GM10248 (cell line): ENCODE results near the gene TTC9.

Experiments used
- CTCF ChIA-PET: fragments of 300-600 bp; sonication (Branson Sonifier 250); formaldehyde crosslinking; extraction: SDS; loops from one replicate; lab custom pipeline; 2021; ENCODE audit warnings: antibody characterized with exemption; lab: Yijun Ruan, JAX
- POLR2A ChIA-PET: fragments of 350-650 bp; sonication (Branson Sonifier 250); formaldehyde crosslinking; extraction: SDS; loops from one replicate; lab custom pipeline; 2020; ENCODE audit warnings: antibody characterized with exemption; lab: Yijun Ruan, JAX
- DNase-seq: peaks from one replicate; pipeline ENCODE4 v3.0.0; 2012; ENCODE audit errors: extremely low spot score
- CTCF ChIP-seq: IDR thresholded peaks from 2 replicates; pipeline ENCODE4 v1.5.1; 2012; ENCODE audit warnings: mild to moderate bottlenecking, low read depth; ENCODE audit errors: extremely low read depth, missing control alignments, control extremely low read depth

The TTC9 gene

DNA sequence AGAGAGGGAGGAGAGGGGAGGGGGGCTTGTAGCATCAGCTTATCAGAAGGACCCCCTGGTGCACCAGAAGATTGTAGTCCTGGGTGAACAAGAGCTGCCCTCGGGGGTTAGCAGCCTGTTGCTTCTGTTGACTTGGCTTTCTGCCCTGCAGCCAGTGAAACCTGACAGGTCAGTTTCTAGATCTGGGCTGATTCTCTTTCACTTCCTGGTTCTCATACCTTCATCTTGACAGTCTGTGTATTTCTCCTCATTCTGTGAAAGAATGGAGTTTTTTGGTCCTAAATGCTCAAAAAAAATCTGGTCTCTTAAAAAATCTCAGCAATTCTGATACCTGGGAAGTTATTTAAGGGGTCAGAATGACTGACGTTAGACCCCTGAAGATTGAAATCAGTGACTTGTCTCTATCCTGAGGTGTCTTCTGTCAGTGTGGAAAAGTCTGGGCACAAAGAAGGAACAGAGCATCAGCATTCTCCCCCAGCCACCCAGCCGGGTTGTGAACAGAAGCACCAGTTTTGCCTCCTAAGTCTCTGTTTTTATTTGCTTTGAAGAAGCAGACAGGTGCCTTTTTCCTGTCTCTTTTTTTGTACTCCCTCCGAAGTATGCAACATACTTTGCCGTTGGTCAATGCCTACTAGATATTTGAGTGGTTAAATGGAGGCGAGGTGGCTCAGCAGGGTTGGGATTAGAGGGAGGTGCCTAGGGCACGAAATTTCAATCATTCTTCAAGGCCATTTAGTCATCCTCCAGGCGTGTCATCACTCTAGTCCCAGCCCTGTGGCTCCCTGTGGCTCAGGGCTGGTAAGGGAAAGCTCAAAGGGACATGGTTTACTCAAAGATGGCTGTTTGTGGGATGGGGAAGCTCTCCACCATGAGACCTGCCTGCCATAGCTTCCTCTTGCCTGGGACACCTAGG lies 24.0 kb downstream of the TTC9 start:
- CTCF ChIA-PET = interaction anchor here (0.7 to 2.2 kb wide), 7 partner anchors 7 to 151 kb away, joined by 3 to 10 read pairs (median 4); no protein-coding TSS in a partner anchor
- POLR2A ChIA-PET = no interaction called here
- no peak for TF ChIP-seq CTCF
- peak; percentile 71 for DNase-seq

DNA sequence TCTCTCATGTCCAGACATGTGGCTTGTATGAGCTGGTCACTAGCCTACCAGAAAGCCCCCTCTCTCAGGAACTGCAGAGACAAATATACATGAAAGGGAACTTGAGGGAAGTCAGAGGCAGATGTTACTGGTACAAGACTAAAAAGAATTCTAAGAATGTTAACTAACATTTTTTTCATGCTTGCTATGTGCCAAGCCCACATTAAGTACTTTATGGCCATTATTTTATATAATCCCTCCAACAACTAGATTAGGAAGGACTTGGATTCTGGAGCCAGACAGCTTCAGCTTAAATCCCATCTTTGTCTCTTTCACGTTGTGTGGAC lies 24.6 kb downstream of the TTC9 start:
- ChIA-PET CTCF (interaction anchor here (0.7 to 2.2 kb wide), 4 partner anchors 8 to 47 kb away, joined by 4 to 10 read pairs (median 4); no protein-coding TSS in a partner anchor), POLR2A (no interaction called here)
- DNase-seq = no peak
- no peak for TF ChIP-seq CTCF

GRCh38 chr14:70670992-70671651 lies 29.4 kb downstream of the TTC9 start:
- ChIA-PET CTCF (interaction anchor here (0.9 to 1.2 kb wide), 2 partner anchors 25 to 42 kb away, joined by 3 read pairs; no protein-coding TSS in a partner anchor), POLR2A (no interaction called here)
- TF ChIP-seq CTCF = no peak
- DNase-seq = no peak

DNA sequence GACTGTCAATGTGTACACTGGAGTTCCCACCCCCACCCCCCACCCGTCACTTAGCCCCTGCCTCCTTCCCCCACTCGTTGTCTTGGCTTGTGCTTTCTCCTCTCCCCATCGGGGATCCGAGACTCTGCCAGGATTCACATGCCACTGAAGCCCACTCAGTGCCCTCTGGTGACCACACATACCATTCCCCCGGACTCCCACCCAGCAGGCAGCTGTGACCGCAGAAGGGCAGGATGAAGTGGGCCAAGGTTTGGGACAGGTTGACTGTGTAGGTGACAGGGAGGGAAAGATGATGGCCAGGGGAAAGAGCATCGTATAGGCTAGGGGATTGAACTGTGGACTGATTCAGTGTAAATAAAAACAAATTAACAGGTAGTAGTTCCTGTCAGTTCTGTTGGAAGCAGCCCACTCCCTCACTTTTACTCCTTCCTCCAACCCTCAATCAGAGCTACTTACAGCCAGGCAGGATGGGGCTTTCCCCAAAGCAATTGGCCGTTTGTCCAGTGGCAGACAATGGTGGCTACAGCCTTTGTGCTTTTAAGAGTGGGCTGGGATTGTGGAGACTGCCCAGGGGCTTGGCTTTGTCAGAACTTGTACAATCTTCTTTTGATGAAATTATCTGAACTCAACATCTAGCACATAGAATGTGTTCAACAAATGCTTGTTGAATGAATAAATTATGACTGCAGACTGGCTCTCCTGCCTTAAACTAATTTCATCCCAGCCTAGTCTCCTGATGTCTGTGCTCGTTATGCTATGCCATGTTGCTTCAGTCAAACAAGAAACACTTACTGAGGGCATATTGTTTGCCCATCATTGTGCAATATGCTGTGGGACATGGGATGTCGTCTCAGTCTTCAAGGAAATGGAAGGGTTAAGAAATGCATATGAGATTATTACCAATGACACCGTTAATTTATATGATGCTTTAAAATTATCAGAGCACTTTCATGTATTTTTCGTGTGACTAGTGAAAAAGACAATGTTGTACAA lies 30.2 kb downstream of the TTC9 start:
- ChIA-PET POLR2A (no interaction called here), CTCF (interaction anchor here (1.2 to 1.3 kb wide), 3 partner anchors 24 to 41 kb away, joined by 3 to 5 read pairs (median 3); no protein-coding TSS in a partner anchor)
- TF ChIP-seq CTCF = no peak
- DNase-seq = no peak

DNA sequence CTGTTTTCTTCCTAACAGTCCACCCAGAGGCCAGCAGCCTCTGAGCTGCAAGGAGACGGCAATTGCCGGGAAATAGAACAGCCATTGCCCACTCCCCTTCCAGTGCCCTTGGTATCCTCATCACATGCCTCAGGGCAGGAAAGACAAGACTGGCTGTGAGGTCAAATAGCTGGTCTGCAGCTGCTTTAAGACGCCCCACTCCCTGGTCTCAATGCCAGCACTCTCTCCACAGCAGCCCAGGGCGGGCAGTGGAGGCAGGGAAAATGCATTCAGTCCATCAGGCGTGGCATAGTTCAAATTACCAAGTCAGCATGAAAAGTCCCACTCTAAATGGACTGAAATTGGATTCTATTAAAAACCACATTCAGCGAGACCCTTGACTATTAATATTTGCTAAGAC lies 35.6 kb downstream of the TTC9 start:
- TF ChIP-seq CTCF = no peak
- ChIA-PET POLR2A (no interaction called here), CTCF (interaction anchor here (0.9 to 4.5 kb wide), 3 partner anchors 9 to 649 kb away, joined by 3 to 15 read pairs (median 4); no protein-coding TSS in a partner anchor)
- no peak for DNase-seq

- ChIA-PET POLR2A (no interaction called here), CTCF (interaction anchor here (1.8 kb wide), 1 partner anchor 9 kb away, joined by 13 read pairs; no protein-coding TSS in a partner anchor)
- no peak for TF ChIP-seq CTCF
- DNase-seq = no peak
These were observed 39.0 kb downstream of the TTC9 start for GRCh38 chr14:70680748-70681147.
